Hepatocyte (in vitro differentiated cells): Measurements from ENCODE around the gene SYNDIG1. TPM values are rescaled to one million over a fixed set of nuclear protein-coding genes. Genes with fewer than 3 reads are reported as not detected.

ENCODE experiments used
- DNase-seq: peaks from one replicate; pipeline ENCODE4 v3.0.0-alpha.2; 2016; ENCODE audit warnings: low spot score
- H2AFZ ChIP-seq: fragments of 200-600 bp; sonication (generic); 2 replicates; pipeline ENCODE4 v1.6.0; 2016; ENCODE audit warnings: antibody characterized with exemption, mild to moderate bottlenecking
- H3K27ac ChIP-seq: fragments of 200-600 bp; sonication (generic); 2 replicates; pipeline ENCODE4 v1.5.1; 2016; ENCODE audit warnings: mild to moderate bottlenecking
- H3K27me3 ChIP-seq: fragments of 200-600 bp; sonication (generic); 2 replicates; pipeline ENCODE4 v1.6.1; 2016
- H3K36me3 ChIP-seq: fragments of 200-600 bp; sonication (generic); replicated peaks from 2 replicates; pipeline ENCODE4 v1.5.1; 2016; ENCODE audit warnings: low read depth; ENCODE audit not compliant: insufficient read depth
- H3K4me1 ChIP-seq: fragments of 200-600 bp; sonication (generic); 2 replicates; pipeline ENCODE4 v1.5.1; 2016; ENCODE audit warnings: mild to moderate bottlenecking, moderate library complexity; ENCODE audit not compliant: insufficient read depth
- H3K4me2 ChIP-seq: fragments of 200-600 bp; sonication (generic); 2 replicates; pipeline ENCODE4 v1.6.0; 2016
- H3K4me3 ChIP-seq: fragments of 200-600 bp; sonication (generic); 2 replicates; pipeline ENCODE4 v1.5.1; 2016; ENCODE audit warnings: mild to moderate bottlenecking
- H3K79me2 ChIP-seq: fragments of 200-600 bp; sonication (generic); 2 replicates; pipeline ENCODE4 v1.6.0; 2017; ENCODE audit warnings: mild to moderate bottlenecking
- H3K9me2 ChIP-seq: fragments of 200-600 bp; sonication (generic); replicated peaks from 2 replicates; pipeline ENCODE4 v1.6.0; 2017; ENCODE audit warnings: mild to moderate bottlenecking; ENCODE audit not compliant: insufficient read depth
- H3K9me3 ChIP-seq: fragments of 200-600 bp; sonication (generic); 2 replicates; pipeline ENCODE4 v1.5.1; 2016; ENCODE audit warnings: low read depth, mild to moderate bottlenecking
- H4K20me1 ChIP-seq: fragments of 200-600 bp; sonication (generic); 2 replicates; pipeline ENCODE4 v1.6.0; 2016; ENCODE audit warnings: mild to moderate bottlenecking; ENCODE audit not compliant: insufficient read depth, poor library complexity, severe bottlenecking
- EZH2 ChIP-seq: fragments of 200-600 bp; sonication (generic); IDR thresholded peaks from 2 replicates; pipeline ENCODE4 v1.6.1; 2016; ENCODE audit warnings: antibody characterized with exemption, mild to moderate bottlenecking, borderline replicate concordance
- EZH2phosphoT487 ChIP-seq: fragments of 200-600 bp; sonication (generic); IDR thresholded peaks from one replicate; pipeline ENCODE4 v1.6.1; 2018; ENCODE audit warnings: antibody characterized with exemption, mild to moderate bottlenecking, low read depth, moderate library complexity; ENCODE audit not compliant: unreplicated experiment, severe bottlenecking
- whole genome bisulfite sequencing: methylation state at CpG from one replicate; pipeline ENCODE4 v1.1.6; 2016; ENCODE audit warnings: low lambda C conversion rate; ENCODE audit errors: missing lambda C conversion rate; 5-methylcytosine and 5-hydroxymethylcytosine counted together
- polyA plus RNA-seq: library from polyadenylated mRNA; unstranded; fragments of >200 nt; fragmentation: Nextera tagmentation; extraction: Ambion mirVana; gene quantifications from 2 replicates; pipeline ENCODE4 v1.2.1, GENCODE V29; 2016
- total RNA-seq: library from RNA; depleted of rRNA; stranded (reverse); fragments of >200 nt; gene quantifications from 2 replicates; pipeline ENCODE4 v1.2.3, GENCODE V29; 2014
- TF ChIP-seq, protein P1 (sequence below): fragments of 200-600 bp; sonication (generic); IDR thresholded peaks from 2 replicates; pipeline ENCODE4 v1.5.1; 2016; ENCODE audit warnings: antibody characterized with exemption, mild to moderate bottlenecking; ENCODE audit not compliant: poor library complexity

Gene SYNDIG1
- total and polyA plus RNA-seq, 2 experiments from 2014 or later = 1.5 to 2.3 TPM

DNA sequence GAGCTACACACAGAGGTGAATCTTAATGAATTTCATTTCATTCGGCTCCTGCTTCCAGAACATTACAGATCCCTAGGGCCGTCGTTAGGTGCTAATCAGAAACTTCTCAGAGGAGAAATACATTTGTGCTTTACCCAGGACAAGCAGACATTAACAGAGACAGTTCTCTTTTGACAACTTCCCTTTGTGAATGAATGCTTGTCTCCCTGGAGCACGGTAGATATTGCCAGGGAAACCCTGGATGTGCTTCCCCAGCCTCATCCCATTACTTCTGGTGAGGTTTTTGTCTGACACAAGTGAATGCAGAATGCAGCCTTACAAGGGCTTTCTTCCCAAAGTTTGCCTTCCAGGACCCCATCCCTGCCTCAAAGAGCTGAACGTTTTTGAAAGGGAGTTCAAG, 105.4 kb downstream of the SYNDIG1 start:
- Histone ChIP-seq H3K27me3 (no peaks in the 10 kb centered on the region), H3K9me2 (no peaks in the 10 kb centered on the region), H4K20me1 (no peaks in the 10 kb centered on the region), H3K4me3 (no peak overlapping the region), H3K9me3 (no peaks in the 10 kb centered on the region), H3K4me2 (no peak overlapping the region), H3K36me3 (no peaks in the 10 kb centered on the region), H3K27ac (no peak overlapping the region), H2AFZ (no peak overlapping the region), H3K79me2 (no peaks in the 10 kb centered on the region), H3K4me1 (no peaks in the 10 kb centered on the region)
- WGBS = 91% methylated on average over 5 of the region's 5 CpGs
- no peak for DNase-seq
- no peak for TF ChIP-seq EZH2
- TF ChIP-seq, protein P1, sequence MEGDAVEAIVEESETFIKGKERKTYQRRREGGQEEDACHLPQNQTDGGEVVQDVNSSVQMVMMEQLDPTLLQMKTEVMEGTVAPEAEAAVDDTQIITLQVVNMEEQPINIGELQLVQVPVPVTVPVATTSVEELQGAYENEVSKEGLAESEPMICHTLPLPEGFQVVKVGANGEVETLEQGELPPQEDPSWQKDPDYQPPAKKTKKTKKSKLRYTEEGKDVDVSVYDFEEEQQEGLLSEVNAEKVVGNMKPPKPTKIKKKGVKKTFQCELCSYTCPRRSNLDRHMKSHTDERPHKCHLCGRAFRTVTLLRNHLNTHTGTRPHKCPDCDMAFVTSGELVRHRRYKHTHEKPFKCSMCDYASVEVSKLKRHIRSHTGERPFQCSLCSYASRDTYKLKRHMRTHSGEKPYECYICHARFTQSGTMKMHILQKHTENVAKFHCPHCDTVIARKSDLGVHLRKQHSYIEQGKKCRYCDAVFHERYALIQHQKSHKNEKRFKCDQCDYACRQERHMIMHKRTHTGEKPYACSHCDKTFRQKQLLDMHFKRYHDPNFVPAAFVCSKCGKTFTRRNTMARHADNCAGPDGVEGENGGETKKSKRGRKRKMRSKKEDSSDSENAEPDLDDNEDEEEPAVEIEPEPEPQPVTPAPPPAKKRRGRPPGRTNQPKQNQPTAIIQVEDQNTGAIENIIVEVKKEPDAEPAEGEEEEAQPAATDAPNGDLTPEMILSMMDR = no peak
- no peak for TF ChIP-seq EZH2phosphoT487

DNA sequence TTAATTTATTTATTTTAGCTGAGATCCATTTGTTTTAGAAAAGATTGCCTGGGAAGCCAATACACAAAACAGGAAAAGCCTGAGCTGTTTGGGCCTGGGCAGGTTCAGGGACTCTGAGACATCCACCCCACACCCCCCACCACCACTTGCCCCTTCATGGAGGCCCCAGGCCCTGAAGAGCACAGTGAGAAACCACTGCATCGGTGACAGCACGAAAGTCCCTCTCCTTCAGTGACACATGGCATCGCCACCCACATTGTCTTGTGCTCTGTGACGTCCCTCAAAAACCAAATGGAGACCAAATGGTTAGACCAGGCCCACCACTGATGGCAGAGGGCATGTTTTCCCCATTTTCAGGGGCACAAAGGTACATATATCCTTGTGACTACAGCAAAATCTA, 106.4 kb downstream of the SYNDIG1 start:
- H3K79me2 ChIP-seq = no peaks in the 10 kb centered on the region
- no peaks in the 10 kb centered on the region for H3K36me3 ChIP-seq
- H3K9me3 ChIP-seq = no peaks in the 10 kb centered on the region
- no peak overlapping the region for H3K4me3 ChIP-seq
- no peaks in the 10 kb centered on the region for H3K9me2 ChIP-seq
- TF ChIP-seq EZH2phosphoT487 = no peak
- TF ChIP-seq EZH2 = no peak
- TF ChIP-seq, protein P1 = no peak
- H3K27me3 ChIP-seq = no peaks in the 10 kb centered on the region
- H3K4me2 ChIP-seq = no peak overlapping the region
- no peak overlapping the region for H3K27ac ChIP-seq
- WGBS = 97% methylated on average over 4 of the region's 4 CpGs
- H4K20me1 ChIP-seq = no peaks in the 10 kb centered on the region
- no peak for DNase-seq
- H3K4me1 ChIP-seq = no peaks in the 10 kb centered on the region
- H2AFZ ChIP-seq = no peak overlapping the region

DNA sequence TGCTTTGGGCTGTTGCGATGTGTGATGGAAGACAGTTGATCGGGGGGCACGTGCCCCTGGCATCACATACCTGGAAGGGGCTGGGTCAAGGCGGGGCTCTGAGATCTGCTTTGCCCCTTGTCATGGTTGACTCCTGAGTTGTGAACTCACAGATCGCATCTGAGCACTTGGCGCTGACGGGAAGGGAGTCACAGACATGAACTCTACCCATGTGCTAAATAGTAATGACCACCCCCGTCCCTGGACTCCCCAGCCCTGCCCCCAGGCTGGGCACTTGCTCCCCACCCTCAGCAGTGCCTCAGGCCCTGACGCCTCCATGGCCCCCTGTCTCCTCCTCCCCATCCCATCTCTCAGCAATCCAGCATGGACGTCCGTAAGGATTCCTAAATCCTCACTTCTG, 107.0 kb downstream of the SYNDIG1 start:
- H3K9me3 ChIP-seq = no peaks in the 10 kb centered on the region
- DNase-seq = no peak
- no peaks in the 10 kb centered on the region for H3K9me2 ChIP-seq
- no peak for TF ChIP-seq EZH2phosphoT487
- no peak for TF ChIP-seq EZH2
- TF ChIP-seq, protein P1 = no peak
- no peak overlapping the region for H3K4me3 ChIP-seq
- no peaks in the 10 kb centered on the region for H3K27me3 ChIP-seq
- no peak overlapping the region for H3K4me2 ChIP-seq
- no peaks in the 10 kb centered on the region for H3K4me1 ChIP-seq
- no peaks in the 10 kb centered on the region for H3K79me2 ChIP-seq
- H3K27ac ChIP-seq = no peak overlapping the region
- WGBS = 88% methylated on average over 10 of the region's 11 CpGs
- no peaks in the 10 kb centered on the region for H4K20me1 ChIP-seq
- no peak overlapping the region for H2AFZ ChIP-seq
- H3K36me3 ChIP-seq = no peaks in the 10 kb centered on the region
